Activated naive CD4-positive, alpha-beta T cell treated with anti-CD3 and anti-CD28 coated beads, Interleukin-2, amount 10 ng/mL, durations not matched to agents 7 days and 5 days (primary cell): ENCODE data around the gene SUSD1.
A peak's percentile ranks its signal among the peaks of the same experiment; 100 is the strongest.
"Not testable (repeated sequence)": the region's sequence is repeated elsewhere in the genome, so short reads cannot be mapped to it uniquely, and the experiment has no call there.

Experiments used
- CTCF ChIA-PET: fragments of 350-600 bp; sonication (Branson Sonifier 250); formaldehyde crosslinking; loops from one replicate; lab custom pipeline; 2021; ENCODE audit warnings: antibody characterized with exemption; lab: Charles Lee
- DNase-seq: peaks from one replicate; pipeline ENCODE4 v3.0.0-alpha.2; 2020
- H3K27ac Mint-ChIP-seq: one replicate; pipeline ENCODE4 v1.8.0; 2021; ENCODE audit warnings: mild to moderate bottlenecking, moderate library complexity, mixed read lengths
- H3K27me3 Mint-ChIP-seq: one replicate; pipeline ENCODE4 v1.8.0; 2021; ENCODE audit warnings: mild to moderate bottlenecking, mixed read lengths
- H3K36me3 Mint-ChIP-seq: one replicate; pipeline ENCODE4 v1.8.0; 2021; ENCODE audit warnings: mixed read lengths
- H3K4me1 Mint-ChIP-seq: one replicate; pipeline ENCODE4 v1.8.0; 2021; ENCODE audit warnings: mixed read lengths
- H3K4me3 Mint-ChIP-seq: one replicate; pipeline ENCODE4 v1.8.0; 2021; ENCODE audit warnings: mild to moderate bottlenecking, moderate library complexity, mixed read lengths
- H3K9me3 Mint-ChIP-seq: one replicate; pipeline ENCODE4 v1.8.0; 2021; ENCODE audit warnings: mixed read lengths

Gene SUSD1

GRCh38 chr9:112174965-112175795, at the start of gene SUSD1:
SUSD1 (minus strand) TSS chr9:112175297; CDS start chr9:112175235, 62 bp downstream.
- Mint-ChIP-seq H3K36me3 (peaks cover 24% of the 10 kb centered on the region), H3K27me3 (peaks cover 29% of the 10 kb centered on the region), H3K9me3 (peaks cover 1% of the 10 kb centered on the region), H3K4me1 (peaks cover 79% of the 10 kb centered on the region), H3K4me3 (peak within 1 kb of the TSS; percentile 86), H3K27ac (peak within 1 kb of the TSS; percentile 93)
- CTCF ChIA-PET: no interaction called here
- peak; percentile 56 for DNase-seq

GRCh38 chr9:112224401-112225289, 49.5 kb upstream of the SUSD1 start:
- peaks cover 3% of the 10 kb centered on the region for H3K4me1 Mint-ChIP-seq
- H3K9me3 Mint-ChIP-seq: no peaks in the 10 kb centered on the region
- DNase-seq: no peak
- CTCF ChIA-PET: interaction anchor here (1.2 kb wide), 1 partner anchor 128 kb away, joined by 3 read pairs; no protein-coding TSS in a partner anchor
- H3K27me3 Mint-ChIP-seq: no peaks in the 10 kb centered on the region
- no peak overlapping the region for H3K4me3 Mint-ChIP-seq
- no peak overlapping the region for H3K27ac Mint-ChIP-seq
- peaks cover 59% of the 10 kb centered on the region for H3K36me3 Mint-ChIP-seq

- CTCF ChIA-PET: interaction anchor here (0.7 to 1.2 kb wide), 5 partner anchors 15 to 148 kb away, joined by 3 to 4 read pairs (median 3); partner anchors contain the start of gene PTBP3
- Mint-ChIP-seq H3K9me3 (no peaks in the 10 kb centered on the region), H3K36me3 (peaks cover 50% of the 10 kb centered on the region), H3K27me3 (no peaks in the 10 kb centered on the region), H3K27ac (peak overlapping the region; percentile 53), H3K4me3 (no peak overlapping the region), H3K4me1 (peaks cover 21% of the 10 kb centered on the region)
- DNase-seq: peak; percentile 27
Observed at GRCh38 chr9:112218908-112219307, 43.8 kb upstream of the SUSD1 start.

DNA sequence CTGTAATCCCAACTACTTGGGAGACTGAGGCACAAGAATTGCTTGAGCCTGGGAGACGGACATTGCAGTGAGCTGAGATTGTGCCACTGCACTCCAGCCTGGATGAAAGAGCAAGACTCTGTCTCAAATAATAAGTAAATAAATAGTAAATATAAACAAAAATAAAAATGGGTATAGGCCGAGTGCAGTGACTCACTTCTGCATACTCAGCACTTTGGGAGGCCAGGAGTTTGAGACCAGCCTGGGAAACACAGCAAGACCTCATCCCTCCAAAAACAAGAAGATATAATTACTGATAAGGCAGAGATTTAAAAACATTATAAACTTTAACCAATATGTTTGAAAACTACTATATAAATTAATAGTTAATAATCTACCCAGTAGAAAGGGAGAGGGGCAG, 37.8 kb upstream of the SUSD1 start:
- Mint-ChIP-seq H3K4me3 (no peak overlapping the region), H3K9me3 (peaks cover 6% of the 10 kb centered on the region), H3K36me3 (peaks cover 68% of the 10 kb centered on the region), H3K27ac (no peak overlapping the region), H3K4me1 (peaks cover 3% of the 10 kb centered on the region), H3K27me3 (no peaks in the 10 kb centered on the region)
- CTCF ChIA-PET: no interaction called here
- DNase-seq: no peak

GRCh38 chr9:112207451-112207850, 32.4 kb upstream of the SUSD1 start:
- Mint-ChIP-seq H3K27ac (no peak overlapping the region), H3K4me3 (no peak overlapping the region), H3K4me1 (no peaks in the 10 kb centered on the region), H3K27me3 (no peaks in the 10 kb centered on the region), H3K9me3 (peaks cover 13% of the 10 kb centered on the region), H3K36me3 (peaks cover 72% of the 10 kb centered on the region)
- no peak for DNase-seq
- CTCF ChIA-PET: no interaction called here

- no peak for DNase-seq
- Mint-ChIP-seq H3K27ac (no peak overlapping the region), H3K9me3 (peaks cover 12% of the 10 kb centered on the region), H3K27me3 (no peaks in the 10 kb centered on the region), H3K4me3 (no peak overlapping the region), H3K36me3 (peaks cover 50% of the 10 kb centered on the region), H3K4me1 (no peaks in the 10 kb centered on the region)
- CTCF ChIA-PET: interaction anchor here (1.7 kb wide), 1 partner anchor 15 kb away, joined by 4 read pairs; no protein-coding TSS in a partner anchor
Observed at GRCh38 chr9:112203536-112203935, 28.4 kb upstream of the SUSD1 start.

GRCh38 chr9:112200711-112201110, 25.6 kb upstream of the SUSD1 start:
- H3K27me3 Mint-ChIP-seq: peaks cover under 1% of the 10 kb centered on the region
- no peak for DNase-seq
- CTCF ChIA-PET: no interaction called here
- H3K27ac Mint-ChIP-seq: no peak overlapping the region
- peaks cover 27% of the 10 kb centered on the region for H3K36me3 Mint-ChIP-seq
- peaks cover 4% of the 10 kb centered on the region for H3K4me1 Mint-ChIP-seq
- H3K9me3 Mint-ChIP-seq: peaks cover 5% of the 10 kb centered on the region
- no peak overlapping the region for H3K4me3 Mint-ChIP-seq

DNA sequence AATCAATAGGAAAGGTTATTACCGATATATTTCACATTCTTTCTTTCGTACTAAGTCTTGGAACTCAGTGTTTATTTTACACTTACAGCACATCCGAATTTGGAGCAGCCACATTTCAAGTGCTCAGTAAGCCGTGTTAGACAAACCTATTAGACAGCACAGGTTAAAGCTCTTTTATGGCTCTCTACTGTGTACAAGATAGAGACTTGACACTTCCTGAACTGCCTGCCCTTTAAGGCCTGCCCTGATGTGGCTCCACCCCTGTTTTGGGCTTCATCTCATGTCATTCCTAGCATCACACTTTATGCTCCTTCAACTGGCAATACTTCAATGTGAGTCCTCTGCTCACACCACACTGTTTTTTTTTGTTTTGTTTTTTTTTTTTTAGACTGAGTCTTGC, 23.5 kb upstream of the SUSD1 start:
- peaks cover 12% of the 10 kb centered on the region for H3K36me3 Mint-ChIP-seq
- DNase-seq: no peak
- no peak overlapping the region for H3K4me3 Mint-ChIP-seq
- peaks cover 5% of the 10 kb centered on the region for H3K9me3 Mint-ChIP-seq
- CTCF ChIA-PET: no interaction called here
- H3K4me1 Mint-ChIP-seq: peaks cover 4% of the 10 kb centered on the region
- H3K27me3 Mint-ChIP-seq: peaks cover 7% of the 10 kb centered on the region
- no peak overlapping the region for H3K27ac Mint-ChIP-seq

DNA sequence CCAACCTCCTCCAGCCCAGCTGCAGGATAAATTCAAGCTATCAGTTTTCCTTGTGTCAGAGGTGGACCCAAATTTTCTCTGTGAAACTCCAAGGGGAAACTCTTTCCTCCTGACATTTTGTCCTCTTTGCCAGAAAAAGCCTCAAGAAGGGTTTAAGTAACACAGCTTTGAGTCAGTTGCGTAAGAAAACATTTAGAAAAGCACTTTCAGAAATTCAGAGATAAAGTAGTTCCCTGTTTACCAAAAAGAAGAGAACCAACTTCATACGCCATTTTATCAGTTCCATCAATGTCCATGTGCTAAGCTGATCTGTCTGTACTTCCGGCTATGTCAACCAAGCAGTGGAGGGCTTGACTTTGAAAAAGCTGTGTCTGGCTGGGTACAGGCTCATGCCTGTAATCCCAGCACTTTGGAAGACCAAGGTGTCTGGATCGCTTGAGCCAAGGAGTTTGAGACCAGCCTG, 19.9 kb upstream of the SUSD1 start:
- peaks cover 7% of the 10 kb centered on the region for H3K27me3 Mint-ChIP-seq
- no peak for DNase-seq
- H3K36me3 Mint-ChIP-seq: peaks cover 9% of the 10 kb centered on the region
- H3K4me1 Mint-ChIP-seq: peaks cover 4% of the 10 kb centered on the region
- H3K27ac Mint-ChIP-seq: no peak overlapping the region
- H3K4me3 Mint-ChIP-seq: no peak overlapping the region
- CTCF ChIA-PET: no interaction called here
- peaks cover 5% of the 10 kb centered on the region for H3K9me3 Mint-ChIP-seq

- Mint-ChIP-seq H3K4me3 (no peak overlapping the region), H3K36me3 (peaks cover 7% of the 10 kb centered on the region), H3K27me3 (peaks cover 12% of the 10 kb centered on the region), H3K9me3 (peaks cover 5% of the 10 kb centered on the region), H3K4me1 (peaks cover 4% of the 10 kb centered on the region), H3K27ac (no peak overlapping the region)
- CTCF ChIA-PET: no interaction called here
- DNase-seq: no peak
Observed at GRCh38 chr9:112193572-112194288, 18.6 kb upstream of the SUSD1 start.

DNA sequence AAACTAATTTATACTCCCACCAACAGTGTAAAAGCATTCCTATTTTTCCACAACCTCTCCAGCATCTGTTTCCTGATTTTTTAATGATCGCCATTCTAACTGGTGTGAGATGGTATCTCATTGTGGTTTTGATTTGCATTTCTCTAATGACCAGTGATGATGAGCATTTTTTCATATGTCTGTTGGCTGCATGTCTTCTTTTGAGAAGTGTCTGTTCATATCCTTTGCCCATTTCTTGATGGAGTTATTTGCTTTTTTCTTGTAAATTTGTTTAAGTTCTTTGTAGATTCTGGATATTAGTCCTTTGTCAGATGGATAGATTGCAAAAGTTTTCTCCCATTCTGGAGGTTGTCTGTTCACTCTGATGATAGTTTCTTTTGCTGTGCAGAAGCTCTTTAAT, 15.2 kb upstream of the SUSD1 start:
- H3K36me3 Mint-ChIP-seq, DNase-seq, H3K4me3 Mint-ChIP-seq, CTCF ChIA-PET, H3K4me1 Mint-ChIP-seq, H3K27ac Mint-ChIP-seq, H3K9me3 Mint-ChIP-seq: not testable (repeated sequence)
- peaks cover 13% of the 10 kb centered on the region for H3K27me3 Mint-ChIP-seq

DNA sequence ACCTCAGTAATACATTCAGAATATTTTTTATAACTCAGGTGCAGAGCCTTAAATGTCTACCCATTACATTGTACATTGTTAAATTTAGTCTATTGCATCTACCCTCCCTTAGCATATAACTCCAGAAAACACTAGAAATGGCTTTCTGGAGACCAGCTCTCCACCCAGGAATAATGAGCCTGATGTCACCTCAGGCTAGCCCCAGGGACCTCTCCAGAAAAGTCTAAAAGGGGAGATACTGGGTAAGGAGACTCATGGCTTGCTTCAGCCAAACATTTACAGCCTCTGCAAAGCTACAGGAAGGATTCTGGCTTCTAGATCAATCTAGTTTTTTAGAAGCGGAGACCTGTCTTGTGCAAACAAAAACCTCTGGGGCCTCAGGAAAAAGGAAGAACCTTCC, 13.8 kb upstream of the SUSD1 start:
- no peak for DNase-seq
- Mint-ChIP-seq H3K4me1 (no peaks in the 10 kb centered on the region), H3K36me3 (peaks cover 7% of the 10 kb centered on the region), H3K27me3 (peaks cover 10% of the 10 kb centered on the region), H3K9me3 (peaks cover 5% of the 10 kb centered on the region), H3K4me3 (no peak overlapping the region), H3K27ac (no peak overlapping the region)
- CTCF ChIA-PET: interaction anchor here (0.7 kb wide), 1 partner anchor 11 kb away, joined by 3 read pairs; no protein-coding TSS in a partner anchor

DNA sequence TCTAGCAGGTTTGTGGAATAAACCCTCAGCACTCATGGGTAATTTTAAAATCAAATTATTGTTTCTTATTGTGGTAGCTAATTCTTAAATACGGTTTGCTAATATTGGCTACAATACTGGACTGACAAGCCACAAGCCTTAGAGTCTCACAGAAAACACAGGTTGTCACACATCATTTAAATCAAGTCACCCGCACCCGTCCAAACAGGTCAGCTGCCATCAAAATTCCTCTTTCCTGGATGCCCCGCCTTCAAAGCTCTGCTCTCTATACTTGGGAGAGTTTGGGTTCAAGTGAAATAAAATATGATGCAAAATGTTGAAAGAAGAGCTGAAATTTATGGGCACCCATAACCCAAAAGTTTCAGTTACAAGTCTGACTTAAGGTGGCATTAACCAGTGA, 12.3 kb upstream of the SUSD1 start:
- no peak for DNase-seq
- Mint-ChIP-seq H3K36me3 (peaks cover 10% of the 10 kb centered on the region), H3K27ac (no peak overlapping the region), H3K4me3 (no peak overlapping the region), H3K27me3 (peaks cover 15% of the 10 kb centered on the region), H3K9me3 (peaks cover 14% of the 10 kb centered on the region), H3K4me1 (peaks cover 4% of the 10 kb centered on the region)
- CTCF ChIA-PET: no interaction called here

- CTCF ChIA-PET: no interaction called here
- Mint-ChIP-seq H3K27ac (no peak overlapping the region), H3K9me3 (peaks cover 16% of the 10 kb centered on the region), H3K36me3 (peaks cover 12% of the 10 kb centered on the region), H3K4me3 (no peak overlapping the region), H3K27me3 (peaks cover 16% of the 10 kb centered on the region), H3K4me1 (peaks cover 6% of the 10 kb centered on the region)
- no peak for DNase-seq
Observed at GRCh38 chr9:112186695-112187094, 11.6 kb upstream of the SUSD1 start.
